GM19452 (cell line): ENCODE data around the gene DYRK1A.
"Not testable (repeated sequence)": the region's sequence is repeated elsewhere in the genome, so short reads cannot be mapped to it uniquely, and the experiment has no call there.

ENCODE experiments used
- ATAC-seq: cut with Tn5 transposase; IDR thresholded peaks from one replicate; pipeline ENCODE4 v1.9.1; 2021; ENCODE audit not compliant: unreplicated experiment

Gene DYRK1A

DNA sequence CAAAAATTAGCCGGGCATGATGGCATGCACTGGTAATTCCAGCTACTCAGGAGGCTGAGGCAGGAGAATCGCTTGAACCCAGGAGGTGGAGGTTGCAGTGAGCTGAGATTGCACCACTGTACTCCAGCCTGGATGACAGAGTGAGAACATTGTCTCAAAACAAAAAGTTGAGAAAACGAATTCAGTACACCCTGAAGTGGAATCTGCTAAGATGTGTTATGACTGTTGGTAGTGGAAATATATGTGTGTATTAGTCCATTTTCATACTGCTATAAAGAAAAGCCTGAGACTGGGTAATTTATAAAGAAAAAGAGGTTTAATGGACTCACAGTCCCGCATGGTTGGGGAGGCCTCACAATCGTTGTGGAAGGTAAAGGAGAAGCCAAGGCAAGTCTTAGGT lies 158.4 kb downstream of the DYRK1A start:
- ATAC-seq, result not testable (repeated sequence)

DNA sequence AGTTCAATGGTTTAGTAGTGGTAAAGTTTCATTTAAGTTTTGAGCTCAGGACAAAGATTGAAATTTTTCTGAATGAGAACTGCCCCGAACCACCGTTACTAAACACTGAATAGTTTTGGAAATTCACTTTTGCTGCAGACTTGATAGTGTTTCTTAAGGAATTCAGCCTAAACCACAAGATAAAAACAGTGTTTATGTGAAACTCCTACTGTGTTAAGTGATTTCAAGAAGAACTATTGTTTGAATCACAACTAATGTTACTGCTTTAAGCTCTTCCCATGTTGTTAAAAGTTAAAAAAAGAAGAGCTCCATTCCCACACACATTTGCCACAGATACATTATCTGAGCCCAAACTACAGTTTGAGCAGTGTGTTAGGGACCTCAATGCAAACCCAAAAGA lies 159.2 kb downstream of the DYRK1A start:
- no peak for ATAC-seq

DNA sequence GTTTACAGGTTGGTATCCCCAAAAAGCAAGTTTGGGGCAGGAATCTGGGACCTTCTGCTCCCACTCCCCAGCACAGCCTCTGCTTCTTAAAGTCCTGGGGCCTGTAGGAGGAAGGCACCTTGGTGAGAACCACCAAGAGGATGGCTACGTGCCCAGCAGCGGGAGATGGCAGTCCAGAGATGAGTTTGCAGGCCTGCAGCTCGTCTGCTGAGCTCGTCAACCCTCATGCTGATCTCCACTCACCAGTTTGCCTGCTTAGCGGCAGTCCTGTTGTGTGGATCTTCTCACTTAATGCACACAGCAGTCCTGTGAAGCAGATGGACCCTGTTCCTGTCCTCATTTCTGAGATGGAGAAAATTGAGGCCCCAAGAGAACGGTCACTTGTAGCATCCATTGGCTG lies 160.5 kb downstream of the DYRK1A start:
- ATAC-seq, result no peak

DNA sequence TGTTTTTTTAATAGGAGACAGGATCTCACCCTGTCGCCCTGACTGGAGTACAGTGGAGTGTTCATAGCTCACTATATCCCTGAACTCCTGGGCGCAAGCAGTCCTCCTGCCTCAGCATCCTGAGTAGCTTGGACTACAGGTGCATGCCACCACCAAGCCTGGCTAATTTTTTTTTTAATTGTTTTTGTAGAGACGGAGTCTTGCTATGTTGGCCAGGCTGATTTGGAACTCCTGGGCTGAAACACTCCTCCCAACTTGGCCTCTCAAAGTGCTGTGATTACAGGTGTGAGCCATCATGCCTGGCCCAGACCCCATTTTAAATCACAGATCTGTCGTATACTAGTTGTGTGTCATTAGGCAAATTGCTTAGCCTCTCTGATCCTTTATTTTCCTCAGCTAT lies 161.1 kb downstream of the DYRK1A start:
- ATAC-seq, result no peak

DNA sequence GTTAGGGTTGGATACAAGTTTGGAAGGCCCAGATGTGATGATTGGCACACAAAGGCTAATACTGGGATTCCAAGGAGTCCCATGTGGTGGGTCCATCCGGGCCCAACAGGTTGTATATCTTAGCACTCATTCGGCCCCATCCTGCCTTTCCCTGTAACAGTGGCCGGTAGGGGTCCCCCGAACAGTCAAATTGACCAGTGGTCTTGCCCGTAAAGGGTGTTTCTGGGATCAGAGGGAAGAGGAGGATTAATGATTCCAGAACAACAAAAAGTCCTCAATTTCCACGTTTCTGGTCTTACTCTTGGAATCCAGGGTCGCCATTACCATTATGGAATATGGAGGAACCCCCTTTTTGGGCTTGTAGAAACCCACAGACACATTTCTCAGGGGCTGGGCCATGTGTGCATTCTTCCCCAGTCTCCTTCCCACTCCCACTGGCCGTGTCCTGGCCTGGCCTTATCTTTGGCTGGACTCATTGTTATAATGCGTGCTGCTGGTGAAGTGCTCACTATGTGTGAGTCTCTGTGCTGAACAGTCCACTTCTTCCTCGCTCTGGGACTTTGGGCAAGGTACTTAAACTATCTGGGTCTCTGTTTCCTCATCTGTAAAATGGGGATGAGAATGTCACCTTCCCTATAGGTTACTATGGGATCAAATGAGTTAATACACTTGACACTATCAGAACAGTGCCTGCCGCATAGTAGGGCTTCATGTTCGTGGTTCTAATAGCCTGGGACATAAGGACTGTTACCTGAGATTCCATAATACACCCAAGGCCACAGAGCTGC lies 161.8 kb downstream of the DYRK1A start:
- no peak for ATAC-seq

DNA sequence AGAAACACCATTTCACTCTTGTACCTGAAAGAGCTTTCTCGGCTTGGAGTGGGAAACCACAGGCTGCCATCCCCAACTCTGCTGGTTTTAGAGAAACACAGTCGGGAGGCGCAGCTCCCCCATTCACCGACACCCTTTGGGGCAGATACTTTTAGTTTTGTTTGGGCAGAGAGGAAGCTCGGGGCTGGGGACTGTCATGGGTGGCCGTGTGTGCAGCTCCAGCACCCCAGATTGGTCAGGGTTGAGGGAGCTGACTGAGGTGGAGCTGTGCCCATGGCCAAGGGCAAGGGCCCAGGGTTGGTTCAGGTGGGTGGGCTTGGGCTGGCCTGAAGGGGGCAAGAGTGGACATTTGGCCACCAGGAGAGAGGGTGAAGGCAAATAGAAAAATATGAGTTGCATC lies 163.1 kb downstream of the DYRK1A start:
- ATAC-seq, result no peak

DNA sequence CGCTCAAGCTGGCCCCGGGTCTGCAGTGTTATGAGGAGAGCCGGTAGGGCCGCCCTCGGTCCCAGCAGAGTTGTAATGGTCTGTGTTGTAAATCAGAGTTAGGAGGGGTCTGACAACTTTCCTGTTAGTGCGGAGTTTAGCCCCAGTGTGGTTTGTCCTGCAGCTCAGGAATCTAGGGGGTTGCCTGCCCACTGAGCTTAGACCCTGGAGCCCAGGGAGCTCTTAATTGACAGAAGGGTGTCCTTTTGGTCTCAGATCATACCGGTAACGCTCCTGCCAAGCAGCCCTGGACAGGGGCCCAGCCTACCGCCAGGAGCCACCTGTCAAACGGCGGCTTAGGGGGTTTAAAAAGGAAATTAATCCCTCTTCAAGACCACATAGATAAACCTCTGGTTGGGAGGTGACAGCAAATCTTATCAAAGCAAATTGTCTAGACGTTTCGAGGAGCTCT lies 164.4 kb downstream of the DYRK1A start:
- ATAC-seq, result no peak

DNA sequence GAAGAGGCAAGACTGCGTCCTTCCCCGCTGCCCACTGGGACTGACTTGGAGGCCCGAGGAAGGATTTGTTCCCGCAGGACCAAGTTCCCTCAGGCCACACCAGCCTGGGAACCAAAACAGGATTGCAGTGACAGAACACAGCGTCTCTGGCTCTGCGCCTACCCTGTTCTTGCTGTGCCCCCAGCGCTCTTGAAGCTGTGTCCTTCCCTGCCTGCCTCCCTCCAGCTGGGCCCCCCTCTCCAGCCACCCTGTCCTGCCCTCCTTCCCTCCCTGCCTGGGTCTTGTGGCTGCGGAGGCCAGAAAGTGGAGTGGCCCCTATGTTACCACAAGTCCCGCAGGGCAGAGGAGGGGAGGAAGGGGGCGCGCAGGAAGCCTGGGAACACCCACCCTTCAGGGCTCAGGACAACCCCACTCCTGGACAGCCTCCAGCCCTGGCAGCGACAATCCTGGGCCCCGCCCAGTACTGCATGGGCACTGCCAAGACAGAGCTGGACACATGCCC lies 164.9 kb downstream of the DYRK1A start:
- ATAC-seq, result no peak

DNA sequence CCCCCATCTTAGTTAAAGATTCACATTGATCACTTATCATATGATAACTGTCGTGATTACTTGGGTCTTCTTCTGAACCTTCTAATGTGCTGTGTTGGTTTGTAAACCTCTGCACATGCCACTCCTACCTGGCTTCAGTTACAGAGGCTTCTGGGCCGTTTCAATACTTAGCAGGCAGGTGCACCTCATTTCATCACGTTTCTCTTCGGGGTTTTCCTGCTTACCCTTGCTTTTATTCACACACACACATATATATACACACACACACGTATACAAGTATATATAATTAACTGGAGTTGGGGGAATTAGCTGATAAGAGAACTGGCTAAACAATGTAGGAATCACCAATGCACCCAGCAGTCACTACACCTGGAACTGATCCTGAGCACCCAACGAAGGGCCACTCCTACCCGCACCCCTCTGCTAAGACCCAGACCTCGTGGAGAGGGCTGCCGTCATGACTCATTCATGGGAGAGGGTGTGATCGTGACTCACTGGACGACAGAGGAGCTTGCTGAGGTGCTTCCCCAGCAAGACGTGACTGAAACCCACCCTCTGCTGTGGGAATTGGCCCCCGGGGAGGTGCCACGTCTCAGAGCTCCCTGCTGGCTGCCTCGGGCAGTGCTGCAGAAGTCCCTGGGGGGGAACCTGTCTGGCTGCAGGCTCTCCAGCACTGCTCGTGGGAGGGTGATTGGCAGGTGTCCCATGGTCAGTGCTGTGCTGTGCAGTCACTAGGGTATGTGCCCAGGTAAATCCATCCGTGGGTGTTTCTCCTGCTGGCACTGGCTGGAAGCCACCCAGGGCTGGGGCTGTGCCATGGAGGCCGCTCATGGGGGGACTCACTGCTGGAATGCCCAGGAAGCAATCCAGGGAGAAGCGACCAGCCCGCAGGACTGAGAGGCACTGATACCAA lies 166.6 kb downstream of the DYRK1A start:
- peak; percentile 76 for ATAC-seq

DNA sequence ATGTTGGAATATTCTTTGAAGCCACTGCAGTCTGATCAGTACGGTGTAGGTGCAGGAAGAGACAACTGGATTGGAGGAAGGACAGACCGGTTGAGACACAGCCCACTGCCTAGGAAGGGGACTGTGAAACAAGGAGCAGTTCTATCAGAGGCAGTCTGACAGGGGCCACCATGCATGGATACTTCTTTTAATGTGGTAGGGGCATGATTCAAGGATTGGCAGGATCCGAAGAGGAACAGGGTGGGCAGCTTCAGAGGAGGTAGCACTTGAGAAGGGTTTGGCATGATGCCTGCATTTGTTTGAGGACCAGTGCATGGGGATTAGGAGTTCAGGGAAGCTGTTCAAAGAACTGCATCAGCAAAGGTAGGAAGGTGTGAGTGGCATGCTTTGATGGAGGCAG lies 167.9 kb downstream of the DYRK1A start:
- no peak for ATAC-seq

DNA sequence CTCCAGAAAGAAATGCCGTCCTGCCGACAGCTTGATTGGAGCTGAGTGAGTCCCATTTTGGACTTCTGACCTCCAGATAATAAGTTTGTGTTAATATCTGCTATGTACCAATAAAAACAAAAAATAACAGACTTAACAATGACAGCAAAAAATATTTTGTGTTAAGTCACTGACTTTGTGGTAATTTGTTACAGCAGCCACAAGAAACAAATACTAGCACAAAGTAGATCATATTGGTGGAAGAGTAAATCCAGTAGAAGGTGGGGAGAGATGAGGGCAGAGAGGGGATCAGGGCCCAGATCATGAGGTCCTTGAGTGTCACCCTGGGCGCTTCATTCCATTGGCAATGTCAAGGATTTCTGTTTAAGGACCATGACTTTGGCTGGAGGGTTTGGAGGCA lies 168.6 kb downstream of the DYRK1A start:
- ATAC-seq, result no peak

DNA sequence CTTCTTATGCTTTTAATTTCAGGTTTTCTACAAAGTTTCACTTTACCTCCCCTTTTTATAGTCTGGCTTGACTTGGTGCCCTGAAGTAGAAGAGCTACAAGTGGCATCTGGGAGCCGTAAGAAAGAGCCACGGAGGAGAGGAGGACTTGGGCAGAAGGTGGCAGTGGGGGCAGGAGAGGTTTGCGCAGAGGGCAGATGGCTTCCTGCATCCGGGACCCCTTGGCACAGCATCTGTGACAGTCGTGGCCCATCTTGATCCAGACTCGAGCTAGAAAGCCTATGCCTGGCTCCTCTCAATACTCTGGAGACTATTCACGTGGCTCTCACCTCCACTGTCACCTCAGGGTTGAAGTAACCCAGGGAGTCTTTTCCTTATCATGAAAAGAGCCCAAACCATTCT lies 169.1 kb downstream of the DYRK1A start:
- ATAC-seq, result no peak

DNA sequence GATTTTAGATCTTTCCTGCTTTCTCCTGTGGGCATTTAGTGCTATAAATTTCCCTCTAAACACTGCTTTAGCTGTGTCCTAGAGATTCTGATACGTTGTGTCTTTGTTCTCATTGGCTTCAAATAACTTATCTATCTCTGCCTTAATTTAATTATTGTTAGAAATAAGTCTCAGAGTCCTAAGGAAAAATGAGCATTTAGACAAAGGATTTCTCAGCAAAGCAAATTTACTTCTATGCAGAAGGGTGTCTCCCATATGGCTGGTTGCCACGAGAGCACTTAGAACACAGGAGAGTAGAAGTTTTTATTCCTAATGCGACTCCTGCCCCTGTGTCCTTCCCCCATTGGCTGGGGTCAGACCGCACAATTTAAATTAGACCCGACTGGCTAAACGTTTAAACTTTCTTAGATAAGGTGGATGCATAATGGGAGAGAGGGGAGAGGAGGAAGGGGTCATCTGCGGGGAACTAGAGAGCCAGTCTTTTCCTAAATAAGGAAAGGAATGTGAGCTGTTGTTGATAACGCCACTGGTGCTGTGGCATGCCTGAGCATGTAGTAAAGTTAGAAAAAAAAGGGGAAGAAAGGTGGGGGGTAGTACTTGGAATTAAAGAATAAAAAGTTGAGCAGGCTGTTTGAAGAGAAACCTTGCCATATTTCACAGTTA lies 170.2 kb downstream of the DYRK1A start:
- ATAC-seq, result no peak

DNA sequence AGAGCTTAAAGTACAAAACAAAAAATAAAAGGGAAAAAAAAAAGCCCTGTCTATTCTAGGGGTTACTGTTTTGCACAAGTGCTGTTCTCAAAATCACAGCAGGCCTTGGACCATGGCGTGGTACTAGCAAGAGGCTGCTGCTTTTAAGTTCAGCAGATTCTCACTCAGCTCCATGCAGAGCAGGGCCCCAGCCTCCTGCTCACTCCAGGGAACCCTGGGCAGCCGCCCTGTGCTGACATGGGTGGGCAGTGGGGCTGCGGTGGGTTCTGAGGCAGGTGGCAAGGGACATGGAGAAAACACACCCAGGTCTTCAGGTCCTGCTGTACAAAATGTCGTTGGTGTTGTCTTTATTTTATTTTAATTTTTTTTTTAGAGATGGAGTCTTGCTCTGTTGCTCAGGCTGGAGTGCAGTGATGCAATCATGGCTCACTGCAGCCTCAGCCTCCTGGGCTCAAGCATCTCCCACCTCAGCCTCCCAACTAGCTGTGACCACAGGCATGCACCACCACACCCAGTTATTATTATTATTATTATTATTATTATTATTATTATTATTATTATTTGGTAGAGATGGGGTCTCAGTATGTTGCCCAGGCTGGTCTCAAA lies 170.9 kb downstream of the DYRK1A start:
- ATAC-seq, result no peak

DNA sequence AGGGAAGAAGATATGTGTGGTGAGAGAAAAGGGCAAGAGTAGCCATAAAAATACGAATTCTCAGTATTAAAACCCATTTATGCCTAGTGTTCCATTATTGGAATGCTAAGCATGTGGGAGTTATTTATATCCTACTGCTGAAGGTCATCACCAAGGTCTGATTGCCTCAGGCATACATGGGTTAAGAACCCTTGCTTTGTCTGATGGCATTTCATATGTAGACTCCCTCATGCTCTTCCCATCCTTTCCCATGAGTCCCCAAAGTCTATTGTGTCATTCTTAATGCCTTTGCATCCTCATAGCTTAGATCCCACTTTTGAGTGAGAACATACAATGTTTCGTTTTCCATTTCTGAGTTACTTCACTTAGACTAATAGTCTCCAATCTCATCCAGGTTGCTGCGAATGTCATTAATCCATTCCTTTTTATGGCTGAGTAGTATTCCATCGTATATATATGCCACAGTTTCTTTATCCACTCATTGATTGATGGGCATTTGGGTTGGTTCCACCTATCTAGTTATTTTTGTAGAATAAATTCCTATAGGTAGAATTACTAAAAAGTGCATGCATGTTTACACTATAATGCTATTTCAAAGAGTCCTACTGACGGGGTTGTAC lies 172.5 kb downstream of the DYRK1A start:
- ATAC-seq, result no peak

DNA sequence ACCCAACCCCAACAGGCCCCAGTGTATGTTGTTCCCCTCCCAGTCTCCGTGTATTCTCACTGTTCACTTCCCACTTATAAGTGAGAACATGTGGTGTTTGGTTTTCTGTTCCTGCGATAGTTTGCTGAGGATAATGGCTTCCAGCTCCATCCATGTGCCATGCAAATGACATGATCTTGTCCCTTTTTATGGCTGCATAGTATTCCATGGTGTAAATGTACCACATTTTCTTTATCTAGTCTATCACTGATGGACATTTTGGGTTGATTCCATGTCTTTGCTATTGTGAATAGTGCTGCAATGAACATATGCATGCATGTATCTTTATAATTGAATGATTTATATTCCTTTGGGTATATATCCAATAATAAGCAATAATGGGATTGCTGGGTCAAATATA lies 174.6 kb downstream of the DYRK1A start:
- ATAC-seq, result not testable (repeated sequence)

DNA sequence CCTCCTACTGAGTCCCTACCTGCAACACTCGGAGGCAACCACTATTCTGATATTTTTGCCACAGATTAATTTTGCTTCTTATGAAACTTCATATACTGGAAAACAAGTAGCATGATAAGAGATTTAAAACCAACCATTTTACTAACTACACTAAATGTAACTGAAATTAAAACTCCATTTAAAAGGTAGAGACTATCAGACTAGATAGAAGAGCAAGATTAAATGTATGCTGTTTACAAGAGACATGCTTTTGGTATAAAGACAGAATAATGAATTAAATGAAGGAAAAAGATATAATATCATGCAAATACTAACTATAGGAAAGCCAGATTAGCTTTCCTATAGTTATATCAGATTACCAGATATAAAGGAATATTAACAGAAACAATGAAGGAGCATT lies 175.9 kb downstream of the DYRK1A start:
- ATAC-seq, result no peak

DNA sequence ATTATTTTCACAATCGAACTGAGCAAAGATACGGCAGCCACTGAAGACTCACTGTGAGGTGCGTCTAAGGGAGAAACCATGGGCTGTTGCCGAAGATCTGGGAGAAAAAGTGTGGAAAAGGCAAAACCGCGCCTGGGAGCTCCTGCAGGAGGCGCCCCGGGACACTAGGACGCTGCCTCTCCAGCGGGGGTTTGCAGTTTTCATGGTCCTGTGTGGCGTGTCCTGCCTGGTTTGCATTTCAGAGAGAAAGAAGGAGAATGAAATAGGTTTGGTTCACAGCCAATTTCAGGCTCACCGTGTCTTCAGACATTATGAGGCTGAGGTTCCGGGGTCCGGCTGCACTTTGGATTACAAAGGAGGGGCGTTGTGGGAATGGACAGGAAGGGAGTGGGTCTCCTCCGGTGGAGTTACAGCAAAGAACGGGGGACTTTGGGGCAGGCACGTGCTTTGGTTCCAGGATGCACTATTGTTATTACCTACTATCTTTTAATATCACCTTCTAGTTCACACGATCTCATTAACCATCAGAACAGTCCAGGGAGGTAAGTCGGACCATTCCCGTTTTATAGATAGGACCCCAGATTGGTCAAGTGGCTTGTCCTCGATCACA lies 179.8 kb downstream of the DYRK1A start:
- ATAC-seq, result no peak

DNA sequence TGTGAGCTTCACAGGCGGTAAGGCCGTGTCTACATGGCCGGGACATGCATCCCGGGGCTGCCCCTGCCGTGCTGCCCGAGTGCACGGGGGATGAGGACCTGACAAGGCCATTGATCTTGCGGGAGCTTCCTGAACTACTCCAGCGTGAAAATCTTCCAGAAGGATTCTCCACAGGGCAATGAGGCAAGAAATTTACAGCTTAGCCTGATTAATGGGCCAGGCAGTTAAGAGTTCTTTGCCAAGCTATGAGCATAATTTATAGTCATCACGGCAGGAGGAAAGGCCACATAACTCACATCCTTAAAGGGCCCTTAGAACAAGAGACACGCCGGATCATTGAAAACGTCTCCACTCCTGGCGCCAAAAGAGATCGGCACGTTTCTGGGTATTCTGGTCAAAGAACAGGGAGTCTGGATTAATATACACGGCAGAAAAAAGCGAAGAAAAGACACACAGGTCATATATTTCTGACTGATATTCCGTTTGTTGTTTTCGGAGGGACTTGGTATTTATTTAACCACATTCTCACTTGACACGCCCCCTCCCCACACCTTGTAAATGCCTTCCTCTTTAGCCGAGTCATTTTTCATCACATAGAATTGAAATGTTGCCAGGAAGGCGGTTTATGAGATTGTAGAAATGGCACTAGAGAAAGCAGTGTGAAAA lies 180.5 kb downstream of the DYRK1A start:
- ATAC-seq, result no peak
